ENCODE data around the gene GAB1. TPM values are rescaled to one million over a fixed set of nuclear protein-coding genes. Genes with fewer than 3 reads are reported as not detected.

Gene GAB1
- total and polyA plus RNA-seq, 8 donors = 43.5 to 109 (median 90.7) TPM

DNA sequence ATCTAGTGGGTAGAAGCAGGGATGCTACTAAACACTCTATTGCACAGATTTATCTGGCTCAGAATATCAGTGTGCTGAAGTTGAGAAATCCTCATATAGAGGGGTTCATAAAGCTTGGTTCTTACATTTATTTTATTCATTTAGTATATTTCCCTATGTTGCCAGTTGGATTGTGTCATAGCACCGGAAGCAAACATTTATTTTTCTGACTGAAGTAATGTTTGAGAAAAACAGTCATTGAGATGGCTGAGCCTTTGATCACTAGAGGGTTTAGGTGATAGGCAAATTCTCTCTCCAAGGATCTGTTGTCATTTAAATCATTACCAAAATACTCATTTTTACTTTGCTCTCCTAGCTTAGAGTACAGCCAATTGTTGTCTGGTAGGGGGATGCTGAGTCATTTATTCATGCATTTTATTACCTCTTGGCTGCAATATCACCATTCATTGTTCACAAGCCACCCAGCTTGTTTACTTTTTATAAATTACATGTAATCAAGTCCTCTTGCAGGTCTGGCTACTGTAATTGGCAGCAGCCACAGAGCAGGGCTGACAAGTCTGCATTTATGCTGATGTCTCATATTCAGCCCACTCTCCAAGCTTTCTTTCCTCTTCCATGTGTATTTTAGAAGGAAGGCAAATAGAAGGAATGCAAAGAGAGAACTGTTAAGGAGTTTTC is 15.2 kb downstream of the GAB1 start:
- Histone ChIP-seq H3K27ac (peak overlapping the region in 1 of 2 donors; percentile 53), H3K4me3 (no peak overlapping the region), H3K9me3 (no peaks in the 10 kb centered on the region), H3K36me3 (peaks cover 0 to 4% of the 10 kb centered on the region in 2 donors), H3K27me3 (no peaks in the 10 kb centered on the region), H3K4me1 (peaks cover 43 to 50% of the 10 kb centered on the region in 2 donors)
- DNase-seq (no peak), ATAC-seq (peak; percentile 41)
- intact Hi-C loops (cut with DNase I) = no loop called here
- TF ChIP-seq, protein P1, sequence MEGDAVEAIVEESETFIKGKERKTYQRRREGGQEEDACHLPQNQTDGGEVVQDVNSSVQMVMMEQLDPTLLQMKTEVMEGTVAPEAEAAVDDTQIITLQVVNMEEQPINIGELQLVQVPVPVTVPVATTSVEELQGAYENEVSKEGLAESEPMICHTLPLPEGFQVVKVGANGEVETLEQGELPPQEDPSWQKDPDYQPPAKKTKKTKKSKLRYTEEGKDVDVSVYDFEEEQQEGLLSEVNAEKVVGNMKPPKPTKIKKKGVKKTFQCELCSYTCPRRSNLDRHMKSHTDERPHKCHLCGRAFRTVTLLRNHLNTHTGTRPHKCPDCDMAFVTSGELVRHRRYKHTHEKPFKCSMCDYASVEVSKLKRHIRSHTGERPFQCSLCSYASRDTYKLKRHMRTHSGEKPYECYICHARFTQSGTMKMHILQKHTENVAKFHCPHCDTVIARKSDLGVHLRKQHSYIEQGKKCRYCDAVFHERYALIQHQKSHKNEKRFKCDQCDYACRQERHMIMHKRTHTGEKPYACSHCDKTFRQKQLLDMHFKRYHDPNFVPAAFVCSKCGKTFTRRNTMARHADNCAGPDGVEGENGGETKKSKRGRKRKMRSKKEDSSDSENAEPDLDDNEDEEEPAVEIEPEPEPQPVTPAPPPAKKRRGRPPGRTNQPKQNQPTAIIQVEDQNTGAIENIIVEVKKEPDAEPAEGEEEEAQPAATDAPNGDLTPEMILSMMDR (IDR thresholded peaks at IDR 0.05) = no peak

DNA sequence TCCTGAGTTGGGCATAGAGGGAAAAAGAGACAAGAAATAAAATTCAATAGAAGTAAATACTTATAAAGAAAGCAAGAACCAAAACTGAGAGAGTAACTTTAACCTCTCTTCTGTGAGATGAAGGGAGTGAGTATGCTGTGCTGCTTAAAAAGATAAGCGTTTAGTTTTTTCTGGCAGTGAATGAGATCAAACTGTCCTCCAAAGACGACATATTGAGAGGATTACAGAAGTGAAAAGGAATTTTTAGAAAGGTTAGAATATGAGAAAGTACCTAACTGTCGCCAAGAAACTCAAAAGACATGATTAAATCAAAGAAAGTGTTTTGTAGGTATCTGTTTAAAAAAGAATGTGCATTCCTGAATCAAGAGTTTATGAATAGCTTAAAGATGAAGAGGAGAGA is 16.0 kb downstream of the GAB1 start:
- H3K4me3 ChIP-seq = no peak overlapping the region
- H3K27ac ChIP-seq = peak overlapping the region in 1 of 2 donors; percentile 53
- ATAC-seq = no peak

DNA sequence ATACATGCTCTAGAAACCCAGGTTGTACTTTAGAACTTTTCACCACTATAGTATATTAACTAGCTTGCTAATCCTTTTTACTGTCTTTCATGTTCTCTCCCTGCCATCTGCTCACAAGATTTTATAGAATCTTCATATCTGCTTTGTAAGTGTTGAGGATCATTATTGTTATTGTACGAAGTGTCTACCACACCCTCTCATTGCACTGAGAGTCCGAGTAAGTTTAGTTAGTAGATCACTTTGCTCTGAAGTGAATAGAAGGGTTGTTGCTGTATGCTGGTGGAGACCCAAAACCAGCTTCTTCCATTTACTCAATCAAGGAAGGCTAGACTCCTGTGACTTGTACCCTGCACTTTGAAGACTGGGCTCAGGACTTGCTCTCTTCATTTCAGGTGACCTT is 17.1 kb downstream of the GAB1 start:
- no peak for DNase-seq
- ATAC-seq = no peak
- H3K27ac ChIP-seq = no peak overlapping the region
- peaks cover 0 to 4% of the 10 kb centered on the region in 2 donors for H3K36me3 ChIP-seq
- intact Hi-C loops (cut with DNase I) = no loop called here
- H3K4me1 ChIP-seq = peaks cover 48 to 67% of the 10 kb centered on the region in 2 donors
- H3K4me3 ChIP-seq = no peak overlapping the region
- TF ChIP-seq, protein P1 (IDR thresholded peaks at IDR 0.05) = no peak
- H3K27me3 ChIP-seq = no peaks in the 10 kb centered on the region
- H3K9me3 ChIP-seq = no peaks in the 10 kb centered on the region

More for the DNA sequence above, 16.0 kb downstream of the GAB1 start:
- H3K4me1 ChIP-seq = peaks cover 43 to 58% of the 10 kb centered on the region in 2 donors
- no peaks in the 10 kb centered on the region for H3K9me3 ChIP-seq
- TF ChIP-seq, protein P1 (IDR thresholded peaks at IDR 0.05) = no peak
- intact Hi-C loops (cut with DNase I) = no loop called here
- H3K36me3 ChIP-seq = peaks cover 0 to 4% of the 10 kb centered on the region in 2 donors
- no peaks in the 10 kb centered on the region for H3K27me3 ChIP-seq
- DNase-seq = no peak

DNA sequence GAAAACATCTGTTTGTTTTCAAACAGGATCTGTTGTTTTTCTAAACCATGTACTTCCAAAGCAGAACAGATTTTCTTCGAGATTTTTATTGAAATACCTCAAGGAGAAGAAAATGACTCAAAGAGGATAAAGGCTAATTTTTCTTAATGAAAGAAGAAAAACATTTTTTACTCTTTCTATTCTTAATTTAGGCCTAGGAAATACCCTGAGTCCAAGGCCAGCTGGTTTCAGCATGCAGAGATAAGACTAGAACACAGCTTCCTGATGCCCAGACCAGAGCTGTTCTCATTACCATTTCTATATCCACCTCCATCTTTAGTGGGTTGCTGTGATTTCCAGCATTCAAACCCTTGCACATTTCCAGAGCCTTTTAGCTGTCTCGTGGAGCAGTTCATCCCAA is 18.3 kb downstream of the GAB1 start:
- peaks cover 56 to 79% of the 10 kb centered on the region in 2 donors for H3K4me1 ChIP-seq
- TF ChIP-seq, protein P1 (IDR thresholded peaks at IDR 0.05) = no peak
- peaks cover 0 to 3% of the 10 kb centered on the region in 2 donors for H3K36me3 ChIP-seq
- no peak for ATAC-seq
- DNase-seq = no peak
- intact Hi-C loops (cut with DNase I) = no loop called here
- H3K27ac ChIP-seq = peak overlapping the region in 1 of 2 donors; percentile 47
- no peak overlapping the region for H3K4me3 ChIP-seq
- no peaks in the 10 kb centered on the region for H3K9me3 ChIP-seq
- H3K27me3 ChIP-seq = no peaks in the 10 kb centered on the region

GRCh38 chr4:143355540-143356217 is 19.0 kb downstream of the GAB1 start:
- H3K27ac ChIP-seq = peak overlapping the region in 1 of 2 donors; percentile 47

More at GRCh38 chr4:143355540-143356217, 19.0 kb downstream of the GAB1 start:
- peaks cover 56 to 85% of the 10 kb centered on the region in 2 donors for H3K4me1 ChIP-seq
- TF ChIP-seq, protein P1 (IDR thresholded peaks at IDR 0.05) = no peak
- intact Hi-C loops (cut with DNase I) = no loop called here
- H3K9me3 ChIP-seq = no peaks in the 10 kb centered on the region
- DNase-seq = no peak
- ATAC-seq = peak; percentile 33
- H3K36me3 ChIP-seq = no peaks in the 10 kb centered on the region
- no peak overlapping the region for H3K4me3 ChIP-seq
- H3K27me3 ChIP-seq = no peaks in the 10 kb centered on the region
